ENCODE data around the gene DUOXA1. TPM values are rescaled to one million over a fixed set of nuclear protein-coding genes. Genes with fewer than 3 reads are reported as not detected.

The DUOXA1 gene
- total and polyA plus RNA-seq, 2 donors (not counting 1 experiment from before 2014, with no cell fraction given): 0.03 to 0.74 TPM

DNA sequence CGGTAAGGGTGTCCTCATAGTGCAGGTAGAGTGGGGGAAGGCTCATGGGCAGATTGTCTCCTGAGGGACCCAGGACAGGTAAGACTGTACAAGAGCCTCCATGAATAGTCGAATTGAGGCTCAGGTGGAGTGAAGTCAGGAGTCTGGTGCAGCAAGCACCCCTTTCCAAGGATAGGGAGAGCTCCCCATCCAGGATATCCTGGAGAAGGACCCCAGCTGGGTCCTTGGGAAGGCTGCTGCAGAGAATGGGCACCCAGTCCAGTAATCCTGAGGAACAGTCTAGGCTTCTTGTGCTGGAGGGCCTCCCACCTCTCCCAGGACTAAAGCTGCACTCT, 15.0 kb downstream of the DUOXA1 start:
- H3K27me3 ChIP-seq (replicated peaks in 1 of 4; ENCODE audit: control extremely low read depth in 1 of 4, control insufficient read depth in 3 of 4, insufficient read depth in 4 of 4, low read length in 3 of 4): peaks cover 0 to 83% (median 60%) of the 10 kb centered on the region in 4 experiments
- H3K79me2 ChIP-seq (ENCODE audit: control insufficient read depth, insufficient read depth, low read length): no peaks in the 10 kb centered on the region
- intact Hi-C loops (cut with micrococcal nuclease): loop anchor here (5.0 to 10.0 kb wide), 2 partner anchors 80 to 262 kb away; no protein-coding TSS in a partner anchor
- H3K9me3 ChIP-seq (ENCODE audit: control extremely low read depth in 1 of 3, control insufficient read depth in 2 of 3, insufficient read depth in 1 of 3, low read length in 2 of 3): peaks cover 0 to 43% (median 0%) of the 10 kb centered on the region in 3 donors
- DNase-seq: no peak
- WGBS (ENCODE audit: insufficient coverage): 6% methylated on average over 2 of the region's 2 CpGs
- ATAC-seq (ENCODE audit: low read depth): no peak
- H3K9ac ChIP-seq (ENCODE audit: low read length): peak overlapping the region; percentile 52
- H2AFZ ChIP-seq (ENCODE audit: insufficient read depth, low read depth, low read length, poor library complexity, severe bottlenecking): peak overlapping the region; percentile 34
- no peak overlapping the region for H3K27ac Mint-ChIP-seq
- peaks cover 72% of the 10 kb centered on the region for H3K27me3 Mint-ChIP-seq
- H3K4me2 ChIP-seq (replicated peaks; ENCODE audit: low read depth, low read length, poor library complexity, severe bottlenecking): peak overlapping the region; percentile 72
- ChIA-PET CTCF (interaction anchor here (0.9 to 5.5 kb wide), 3 partner anchors 11 to 261 kb away, joined by 3 to 32 read pairs (median 3); no protein-coding TSS in a partner anchor), POLR2A (no interaction called here)
- peaks cover 56% of the 10 kb centered on the region for H3K4me1 Mint-ChIP-seq
- peaks cover 54 to 61% of the 10 kb centered on the region in 2 donors for H3K4me1 ChIP-seq (ENCODE audit: control insufficient read depth in 2 of 2, insufficient read depth in 2 of 2, low read length in 2 of 2)
- no peaks in the 10 kb centered on the region for H3K9me3 Mint-ChIP-seq (ENCODE audit: insufficient read depth)
- TF ChIP-seq EZH2 (IDR thresholded peaks at IDR 0.05; ENCODE audit: borderline replicate concordance, insufficient read depth, low read depth, low read length, poor library complexity, severe bottlenecking): no peak
- TF ChIP-seq, protein P1, sequence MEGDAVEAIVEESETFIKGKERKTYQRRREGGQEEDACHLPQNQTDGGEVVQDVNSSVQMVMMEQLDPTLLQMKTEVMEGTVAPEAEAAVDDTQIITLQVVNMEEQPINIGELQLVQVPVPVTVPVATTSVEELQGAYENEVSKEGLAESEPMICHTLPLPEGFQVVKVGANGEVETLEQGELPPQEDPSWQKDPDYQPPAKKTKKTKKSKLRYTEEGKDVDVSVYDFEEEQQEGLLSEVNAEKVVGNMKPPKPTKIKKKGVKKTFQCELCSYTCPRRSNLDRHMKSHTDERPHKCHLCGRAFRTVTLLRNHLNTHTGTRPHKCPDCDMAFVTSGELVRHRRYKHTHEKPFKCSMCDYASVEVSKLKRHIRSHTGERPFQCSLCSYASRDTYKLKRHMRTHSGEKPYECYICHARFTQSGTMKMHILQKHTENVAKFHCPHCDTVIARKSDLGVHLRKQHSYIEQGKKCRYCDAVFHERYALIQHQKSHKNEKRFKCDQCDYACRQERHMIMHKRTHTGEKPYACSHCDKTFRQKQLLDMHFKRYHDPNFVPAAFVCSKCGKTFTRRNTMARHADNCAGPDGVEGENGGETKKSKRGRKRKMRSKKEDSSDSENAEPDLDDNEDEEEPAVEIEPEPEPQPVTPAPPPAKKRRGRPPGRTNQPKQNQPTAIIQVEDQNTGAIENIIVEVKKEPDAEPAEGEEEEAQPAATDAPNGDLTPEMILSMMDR (IDR thresholded peaks at IDR 0.05): no peak
- no peaks in the 10 kb centered on the region for H4K20me1 ChIP-seq (ENCODE audit: control insufficient read depth, insufficient read depth, low read length, poor library complexity, severe bottlenecking)
- peak overlapping the region in 1 of 5 experiments; percentile 47 for H3K4me3 ChIP-seq (ENCODE audit: control extremely low read depth in 1 of 5, extremely low read depth in 1 of 5, insufficient read depth in 1 of 5, low read depth in 2 of 5, low read length in 4 of 5)
- no peak overlapping the region for H3K27ac ChIP-seq (ENCODE audit: low read length in 2 of 2)
- H3K36me3 ChIP-seq (replicated peaks in 1 of 2; ENCODE audit: control extremely low read depth in 1 of 2, control insufficient read depth in 1 of 2, extremely low read depth in 1 of 2, insufficient read depth in 2 of 2, low read length in 1 of 2): no peaks in the 10 kb centered on the region
- H3K4me3 Mint-ChIP-seq: peak overlapping the region; percentile 85

DNA sequence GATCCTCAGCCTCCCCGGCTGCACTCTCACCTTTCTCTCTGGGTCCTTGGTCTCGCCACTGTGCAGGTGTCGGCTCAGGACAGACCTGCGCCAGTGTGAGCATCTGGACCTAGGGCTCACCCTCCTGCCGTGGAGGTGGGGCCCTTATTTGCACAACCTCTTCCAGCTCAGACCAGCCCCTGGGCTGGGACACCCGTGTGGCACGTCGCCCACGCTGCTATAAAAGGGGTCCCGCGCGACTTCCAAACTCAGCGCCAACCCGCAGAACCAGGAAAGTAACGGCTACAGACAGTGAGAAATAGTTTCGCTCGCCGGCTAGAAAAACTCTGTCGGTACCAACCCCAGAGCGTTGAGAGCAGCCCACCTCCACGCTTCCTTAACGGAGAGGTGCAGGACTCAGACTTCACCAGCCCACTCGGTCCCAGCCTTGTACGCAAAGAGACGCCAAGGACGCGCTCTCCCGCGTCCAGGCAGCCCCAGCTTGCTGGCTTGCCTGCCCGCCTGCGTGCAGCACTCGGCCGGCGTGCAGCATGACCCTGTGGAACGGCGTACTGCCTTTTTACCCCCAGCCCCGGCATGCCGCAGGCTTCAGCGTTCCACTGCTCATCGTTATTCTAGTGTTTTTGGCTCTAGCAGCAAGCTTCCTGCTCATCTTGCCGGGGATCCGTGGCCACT, 15.5 kb downstream of the DUOXA1 start, which contains the start of the genes DUOX2 and DUOXA2:
Gene DUOX2 (minus strand): TSS at position 97 of the 675 bp plus-strand sequence. CDS start 761 bp downstream, outside the sequence.
Gene DUOXA2 (plus strand): TSS at position 251 of the 675 bp plus-strand sequence. CDS start 280 bp downstream, at position 531.
- peaks cover 0 to 43% (median 0%) of the 10 kb centered on the region in 3 donors for H3K9me3 ChIP-seq (ENCODE audit: control extremely low read depth in 1 of 3, control insufficient read depth in 2 of 3, insufficient read depth in 1 of 3, low read length in 2 of 3)
- no peaks in the 10 kb centered on the region for H4K20me1 ChIP-seq (ENCODE audit: control insufficient read depth, insufficient read depth, low read length, poor library complexity, severe bottlenecking)
- DNase-seq (peak; percentile 45), ATAC-seq (ENCODE audit: low read depth) (no peak)
- 3% methylated on average over 42 of the region's 42 CpGs for WGBS (ENCODE audit: insufficient coverage)
- peak within 1 kb of the TSS; percentile 72 for H3K4me2 ChIP-seq (replicated peaks; ENCODE audit: low read depth, low read length, poor library complexity, severe bottlenecking)
- H3K79me2 ChIP-seq (ENCODE audit: control insufficient read depth, insufficient read depth, low read length): no peaks in the 10 kb centered on the region
- H3K9me3 Mint-ChIP-seq (ENCODE audit: insufficient read depth): no peaks in the 10 kb centered on the region
- TF ChIP-seq, protein P1 (IDR thresholded peaks at IDR 0.05): no peak
- no peak for TF ChIP-seq EZH2 (IDR thresholded peaks at IDR 0.05; ENCODE audit: borderline replicate concordance, insufficient read depth, low read depth, low read length, poor library complexity, severe bottlenecking)
- H3K27me3 Mint-ChIP-seq: peaks cover 72% of the 10 kb centered on the region
- peaks cover 0 to 82% (median 64%) of the 10 kb centered on the region in 4 experiments for H3K27me3 ChIP-seq (replicated peaks in 1 of 4; ENCODE audit: control extremely low read depth in 1 of 4, control insufficient read depth in 3 of 4, insufficient read depth in 4 of 4, low read length in 3 of 4)
- peaks cover 56% of the 10 kb centered on the region for H3K4me1 Mint-ChIP-seq
- peak within 1 kb of the TSS in 4 of 5 experiments; percentile 17 to 47 (median 24) for H3K4me3 ChIP-seq (ENCODE audit: control extremely low read depth in 1 of 5, extremely low read depth in 1 of 5, insufficient read depth in 1 of 5, low read depth in 2 of 5, low read length in 4 of 5)
- peak within 1 kb of the TSS; percentile 52 for H3K9ac ChIP-seq (ENCODE audit: low read length)
- H3K4me1 ChIP-seq (ENCODE audit: control insufficient read depth in 2 of 2, insufficient read depth in 2 of 2, low read length in 2 of 2): peaks cover 54 to 61% of the 10 kb centered on the region in 2 donors
- H3K4me3 Mint-ChIP-seq: peak within 1 kb of the TSS; percentile 85
- POLR2A ChIA-PET: no interaction called here
- intact Hi-C loops (cut with micrococcal nuclease): loop anchor here (10.0 kb wide), 1 partner anchor 81 kb away; no protein-coding TSS in a partner anchor
- H3K27ac ChIP-seq (ENCODE audit: low read length in 2 of 2): no peak within 1 kb of the TSS
- CTCF ChIA-PET: interaction anchor here (0.6 to 5.5 kb wide), 5 partner anchors 12 to 261 kb away, joined by 3 to 32 read pairs (median 3); partner anchors contain the start of gene SORD
- no peaks in the 10 kb centered on the region for H3K36me3 ChIP-seq (replicated peaks in 1 of 2; ENCODE audit: control extremely low read depth in 1 of 2, control insufficient read depth in 1 of 2, extremely low read depth in 1 of 2, insufficient read depth in 2 of 2, low read length in 1 of 2)
- H3K27ac Mint-ChIP-seq: no peak within 1 kb of the TSS
- H2AFZ ChIP-seq (ENCODE audit: insufficient read depth, low read depth, low read length, poor library complexity, severe bottlenecking): peak within 1 kb of the TSS; percentile 34
